Measurements from ENCODE around the gene KANSL1.

Gene KANSL1

DNA sequence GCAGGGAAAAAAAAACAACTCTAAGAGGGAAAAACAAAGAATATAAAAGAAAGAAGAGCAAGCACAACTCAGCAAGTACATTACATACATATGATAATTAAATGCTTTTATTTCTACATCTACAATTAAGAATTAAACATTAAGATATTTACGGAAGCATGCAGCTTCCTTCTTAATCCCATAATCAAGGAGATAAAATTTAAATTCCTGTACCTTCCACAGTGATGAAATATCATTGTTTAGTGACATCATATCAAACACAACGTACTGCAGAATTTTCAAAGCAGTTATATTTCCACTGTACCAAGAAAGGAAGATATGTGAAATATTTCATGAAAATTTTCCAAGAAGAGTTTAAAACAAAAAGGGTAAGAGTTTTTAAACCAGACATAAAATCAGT, 26.0 kb downstream of the KANSL1 start:
- DNase-seq (ENCODE audit: low read depth, low spot score): no peak

DNA sequence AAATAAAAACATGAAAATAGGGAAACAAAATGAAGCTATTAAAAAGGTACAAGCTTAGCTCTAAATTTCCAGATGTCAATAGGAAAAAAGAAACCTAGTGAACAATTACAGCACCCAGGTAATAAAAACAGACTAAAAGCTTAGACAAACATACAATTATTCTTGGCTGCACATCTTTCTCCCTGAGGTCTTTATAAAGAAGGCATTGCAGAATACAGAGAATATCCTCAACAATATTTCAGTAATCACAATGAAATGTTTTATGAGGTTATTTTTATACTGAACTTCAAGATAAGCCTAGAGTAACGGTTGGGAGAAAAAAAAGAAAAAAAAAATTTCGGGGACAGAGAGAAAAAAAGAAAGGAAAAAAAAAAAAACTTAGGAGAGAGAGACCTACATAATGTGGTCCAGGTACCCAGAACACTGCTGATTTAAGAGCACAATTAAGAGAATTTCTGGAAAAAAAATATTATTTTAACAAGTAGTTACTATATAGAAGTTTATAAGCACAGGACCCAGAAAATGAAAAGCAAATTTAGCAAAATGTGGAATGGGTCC, 26.5 kb downstream of the KANSL1 start:
- no peak for DNase-seq (ENCODE audit: low read depth, low spot score)

DNA sequence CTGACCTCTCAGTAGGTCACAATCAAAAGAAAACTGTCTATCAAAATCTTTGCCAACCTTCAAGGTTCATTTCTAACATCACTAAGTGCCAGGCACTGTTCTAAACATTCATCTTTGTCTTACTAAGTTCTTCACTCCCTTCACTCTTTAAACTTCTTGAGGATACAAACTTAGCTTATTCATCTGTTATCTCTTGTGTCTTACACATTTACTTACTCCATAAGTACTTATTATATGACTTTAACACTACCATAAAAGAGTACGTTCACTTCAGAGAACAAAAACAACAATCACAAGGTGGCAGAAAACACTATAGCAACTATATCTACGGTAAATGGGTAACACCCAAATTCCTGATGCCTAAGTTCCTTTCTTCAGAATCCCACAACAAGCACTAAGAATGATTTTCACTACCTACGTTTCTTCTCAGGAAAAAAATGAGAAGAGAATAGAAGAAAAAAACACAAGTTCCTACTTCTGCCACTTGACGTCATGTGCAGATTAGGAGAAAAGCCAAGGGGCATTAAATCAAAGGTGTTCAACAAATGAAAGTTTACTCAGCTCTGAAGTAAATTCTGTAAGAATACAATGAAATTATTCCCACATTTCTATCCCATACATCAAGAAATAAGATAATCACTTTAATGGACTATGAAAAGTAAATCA, 29.2 kb downstream of the KANSL1 start:
- DNase-seq (ENCODE audit: low read depth, low spot score): no peak

DNA sequence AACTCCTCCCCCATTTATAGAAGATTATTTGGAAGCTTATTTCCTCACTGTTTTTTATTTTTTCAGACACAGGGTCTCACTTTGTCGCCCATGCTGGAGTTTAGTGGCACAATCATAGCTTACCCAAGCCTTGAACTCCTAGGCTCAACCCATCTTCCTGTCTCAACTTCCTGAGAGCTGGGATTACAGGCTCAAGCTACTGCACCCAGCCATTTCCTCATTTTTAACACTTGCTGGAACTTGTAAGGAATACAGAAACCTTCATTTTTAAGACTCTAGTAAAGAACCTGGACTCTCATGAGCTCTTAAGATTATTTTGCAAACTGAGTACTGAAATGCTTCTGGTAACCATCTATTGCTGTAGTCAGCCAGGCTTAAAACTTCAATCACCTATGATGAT, 29.9 kb downstream of the KANSL1 start:
- DNase-seq (ENCODE audit: low read depth, low spot score): no peak

DNA sequence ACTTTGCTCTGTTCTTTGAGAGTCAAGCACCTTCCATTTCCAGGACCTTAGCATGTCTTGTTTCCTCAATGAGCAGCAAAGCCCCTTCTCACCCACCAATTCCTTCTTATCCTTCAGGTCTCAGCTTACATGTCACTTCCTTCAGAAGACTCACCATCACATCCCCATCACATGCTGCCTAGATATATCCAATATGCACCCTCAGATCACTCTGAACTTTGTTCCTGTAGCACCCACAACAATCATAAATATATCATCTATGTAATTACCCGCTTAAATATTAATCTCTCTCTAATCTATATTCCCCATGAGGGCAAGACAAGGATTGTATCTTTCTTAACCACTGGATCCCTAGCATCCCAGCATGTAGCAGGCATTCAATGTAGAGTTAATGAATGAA, 30.4 kb downstream of the KANSL1 start:
- DNase-seq (ENCODE audit: low read depth, low spot score): no peak

DNA sequence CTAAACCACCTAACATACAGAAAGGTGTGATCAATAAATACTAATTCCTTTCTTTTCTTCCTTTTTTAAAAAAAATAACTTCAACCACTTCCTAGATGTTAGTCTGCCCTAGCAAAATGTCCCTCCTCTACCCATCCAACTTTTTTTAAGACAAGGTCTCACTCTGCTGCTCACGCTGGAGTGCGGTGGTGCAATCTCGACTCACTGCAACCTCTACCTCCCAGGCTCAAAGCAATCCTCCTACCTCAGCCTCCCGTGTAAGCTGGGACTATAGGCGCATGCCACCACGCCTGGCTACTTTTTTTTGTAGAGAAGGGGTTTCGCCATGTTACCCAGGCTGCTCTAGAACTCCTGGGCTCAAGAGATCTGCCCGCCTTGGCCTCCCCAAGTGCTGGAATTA, 33.1 kb downstream of the KANSL1 start:
- DNase-seq (ENCODE audit: low read depth, low spot score): no peak

DNA sequence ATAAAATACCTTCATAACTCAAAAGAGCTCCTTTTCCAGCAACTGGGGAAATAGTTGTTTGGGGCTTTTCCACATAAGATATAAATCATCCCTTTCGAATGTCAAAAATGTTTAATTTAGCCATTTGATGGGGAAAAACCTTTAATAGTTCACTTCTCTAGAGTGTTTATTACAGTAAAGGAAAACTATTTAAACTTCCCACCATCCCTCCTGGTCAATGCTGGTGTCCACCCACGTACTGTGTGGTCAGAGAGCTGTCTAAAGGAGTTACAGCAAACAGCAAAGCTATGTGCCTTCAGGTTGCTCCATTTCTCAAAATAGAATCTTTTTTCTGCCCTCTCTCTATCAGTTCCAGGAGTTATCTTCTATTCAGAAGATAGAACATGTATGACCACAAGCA, 33.5 kb downstream of the KANSL1 start:
- DNase-seq (ENCODE audit: low read depth, low spot score): peak; percentile 57

DNA sequence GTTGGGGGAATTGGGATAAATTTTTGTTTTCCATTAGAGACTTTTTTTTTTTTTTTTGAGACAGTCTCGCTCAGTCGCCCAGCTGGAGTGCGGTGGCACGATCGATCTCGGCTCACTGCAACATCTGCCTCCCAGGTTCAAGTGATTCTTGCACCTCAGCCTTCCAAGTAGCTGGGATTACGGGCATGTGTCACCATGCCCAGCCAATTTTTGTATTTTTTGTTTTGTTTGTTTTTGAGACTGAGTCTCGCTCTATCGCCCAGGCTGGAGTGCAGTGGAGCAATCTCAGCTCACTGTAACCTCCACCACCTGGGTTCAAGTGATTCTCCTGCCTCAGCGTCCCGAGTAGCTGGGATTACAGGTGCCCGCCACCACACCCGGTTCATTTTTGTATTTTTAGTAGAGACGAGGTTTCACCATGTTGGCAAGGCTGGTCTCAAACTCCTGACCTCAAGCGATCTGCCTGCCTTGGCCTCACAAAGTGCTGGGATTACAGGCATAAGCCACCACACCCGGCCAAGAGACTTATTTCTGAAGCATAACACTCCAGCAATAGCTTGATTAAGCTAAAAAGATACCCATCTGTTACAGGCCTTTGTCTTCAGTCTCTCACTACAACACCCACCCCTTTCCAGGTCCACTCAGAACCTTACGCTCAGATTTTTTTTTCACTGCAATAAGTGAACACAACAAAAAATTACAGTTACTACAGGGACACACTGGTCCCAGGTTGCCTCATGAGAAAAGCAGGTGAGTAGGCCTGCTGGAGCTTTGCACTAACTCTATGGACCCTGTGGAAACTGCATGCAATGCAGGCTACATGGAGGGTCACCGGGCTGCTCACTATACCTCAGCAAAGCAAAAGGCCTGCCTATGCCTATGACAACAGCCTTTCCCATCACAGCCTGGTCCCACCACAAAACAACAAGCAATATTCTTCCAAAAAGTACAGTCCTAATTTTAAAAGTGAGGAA, 34.6 kb downstream of the KANSL1 start:
- no peak for DNase-seq (ENCODE audit: low read depth, low spot score)

DNA sequence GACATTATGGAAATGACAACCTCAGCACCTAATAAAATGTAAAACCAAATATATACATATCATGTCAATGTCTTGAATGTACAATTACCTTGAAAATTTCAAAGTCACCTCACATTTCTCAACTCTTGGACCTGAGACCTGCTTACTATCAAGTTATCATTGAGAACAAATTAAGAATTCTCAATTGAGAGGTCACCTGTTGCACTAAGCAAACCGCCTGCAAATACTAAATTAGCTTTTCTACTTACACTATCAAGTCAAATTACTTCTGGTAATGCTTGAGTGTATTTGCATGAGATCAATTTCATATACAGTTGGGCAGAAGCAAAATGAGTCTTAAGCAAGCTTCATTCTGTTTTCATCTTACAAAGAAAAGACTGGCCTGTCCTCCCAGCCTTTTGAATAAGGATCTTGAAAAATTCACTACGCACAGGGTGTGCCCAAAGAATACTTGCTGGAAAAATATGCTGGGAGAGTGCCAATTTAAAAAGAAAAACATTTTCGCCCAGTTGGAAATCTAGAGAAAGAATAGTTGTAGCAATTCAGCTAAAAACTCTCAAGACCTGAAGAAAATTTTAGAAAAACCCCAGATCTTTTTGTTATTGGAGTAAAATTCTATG, 35.7 kb downstream of the KANSL1 start:
- peak; percentile 60 for DNase-seq (ENCODE audit: low read depth, low spot score)

DNA sequence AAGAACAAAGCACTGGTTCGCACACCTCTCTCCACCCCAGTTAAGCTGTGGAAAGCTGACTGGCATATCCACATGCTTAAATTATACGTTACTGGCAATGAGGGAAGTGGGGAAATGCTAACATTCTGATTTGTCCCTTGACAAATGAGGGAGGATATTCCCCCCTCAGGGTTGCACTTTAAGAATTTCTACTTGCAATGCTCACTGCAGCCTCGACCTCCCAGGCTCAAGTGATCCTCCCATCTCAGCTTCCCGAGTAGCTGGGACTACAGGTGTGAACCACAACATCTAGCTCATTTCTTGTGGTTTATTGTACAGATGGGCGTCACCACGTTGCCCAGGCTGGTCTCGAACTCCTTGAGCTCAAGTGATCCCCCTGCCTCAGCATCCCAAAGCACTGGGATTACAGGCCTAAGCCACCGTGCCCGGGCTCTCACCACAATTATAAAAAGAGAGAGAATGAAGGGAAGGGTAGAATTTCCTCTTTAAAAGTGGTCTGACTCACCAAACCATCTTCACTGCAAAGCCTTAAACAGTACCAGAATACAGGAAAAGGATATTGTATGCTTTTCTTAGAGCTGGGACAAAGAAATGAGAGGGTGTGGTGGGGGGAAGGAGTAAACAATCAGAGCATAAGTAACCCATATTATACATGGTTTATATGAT, 38.9 kb downstream of the KANSL1 start:
- DNase-seq (ENCODE audit: low read depth, low spot score): peak; percentile 41

DNA sequence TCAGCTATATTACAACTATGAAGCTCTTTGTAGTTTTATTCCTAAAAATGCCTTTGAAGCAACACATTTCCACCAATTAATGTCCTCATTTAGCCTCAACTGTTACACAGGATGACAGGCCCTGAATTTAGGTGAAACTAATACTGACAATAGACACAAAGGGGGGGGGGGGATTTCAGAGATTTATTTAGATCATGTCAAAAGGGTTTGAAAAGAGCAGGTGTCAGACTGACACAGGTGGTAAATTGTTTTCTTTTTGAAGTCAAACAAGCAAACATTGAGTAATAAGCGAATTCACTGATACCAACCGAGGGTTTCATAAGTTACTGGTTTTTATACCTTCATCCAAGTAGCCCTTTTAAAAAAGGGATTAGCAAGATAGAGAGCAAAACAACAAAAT, 40.8 kb downstream of the KANSL1 start:
- DNase-seq (ENCODE audit: low read depth, low spot score): no peak

DNA sequence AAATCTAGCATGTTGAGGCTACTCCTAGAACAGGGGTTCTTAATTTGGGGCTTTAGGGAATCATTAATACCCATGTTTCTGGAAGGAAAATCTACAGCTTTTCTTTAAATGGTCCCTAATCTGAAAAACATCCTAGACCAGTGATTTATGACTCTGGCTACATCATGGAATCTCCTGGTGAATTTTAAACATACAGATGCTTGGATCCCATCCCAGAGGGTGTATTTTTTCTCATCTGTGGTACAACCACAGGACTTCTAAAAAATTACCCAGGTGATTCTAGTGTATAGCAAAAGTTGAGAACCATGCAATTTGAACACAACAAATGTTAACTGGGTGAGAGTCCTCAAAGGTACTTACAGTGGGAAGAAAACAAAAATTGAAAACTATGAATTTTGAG, 41.5 kb downstream of the KANSL1 start:
- peak; percentile 35 for DNase-seq (ENCODE audit: low read depth, low spot score)

DNA sequence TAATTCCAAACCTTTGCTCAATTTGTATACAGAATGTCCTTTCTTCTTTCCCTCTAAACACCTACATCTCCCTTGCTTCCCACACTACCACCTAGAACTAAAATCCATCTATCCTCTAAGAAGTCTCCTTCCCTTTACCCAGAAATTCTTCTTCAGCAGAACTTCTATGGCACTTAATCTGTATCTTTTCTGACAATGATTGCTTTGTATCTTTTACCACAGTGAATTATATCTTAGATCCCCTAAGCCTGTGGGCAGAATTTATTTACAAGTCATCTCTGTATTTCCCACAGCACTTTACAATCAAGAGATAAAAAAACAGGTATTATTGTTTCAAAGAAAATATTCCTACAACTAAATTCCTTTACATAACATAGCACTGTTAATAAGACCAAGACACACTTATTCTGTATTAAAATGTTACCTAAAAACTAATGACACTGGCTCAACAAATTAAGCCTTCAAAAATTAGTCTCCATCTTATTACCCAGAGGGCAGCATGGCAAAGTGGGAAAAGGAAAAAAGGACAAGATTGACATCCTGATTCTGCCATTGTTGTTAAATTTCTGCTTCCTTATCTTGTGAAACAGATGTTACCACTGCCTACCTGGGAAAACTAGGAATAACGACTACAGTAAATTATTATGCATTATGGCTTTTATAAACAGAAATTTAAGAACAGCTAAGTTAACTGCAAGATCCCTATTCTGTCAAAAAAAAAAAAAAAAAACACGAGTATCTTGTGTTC, 42.8 kb downstream of the KANSL1 start:
- no peak for DNase-seq (ENCODE audit: low read depth, low spot score)

DNA sequence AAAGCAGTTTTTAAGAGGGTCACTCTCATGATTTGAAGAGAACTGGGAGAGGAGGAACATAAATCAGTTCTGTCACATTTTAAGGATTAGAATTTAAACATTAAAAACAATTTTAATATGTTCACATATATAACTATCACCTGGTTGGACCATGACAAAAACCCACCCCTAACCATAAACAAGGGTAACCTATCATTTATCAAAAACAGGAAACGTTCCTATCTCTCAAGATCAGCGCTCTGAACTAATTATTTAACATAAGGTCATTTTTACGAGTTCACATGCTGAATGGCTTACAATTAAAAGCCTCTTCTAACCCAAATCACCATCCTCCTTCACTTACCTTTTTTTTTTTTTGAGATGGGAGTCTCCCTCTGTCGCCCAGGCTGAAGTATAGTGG, 45.0 kb downstream of the KANSL1 start:
- no peak for DNase-seq (ENCODE audit: low read depth, low spot score)

DNA sequence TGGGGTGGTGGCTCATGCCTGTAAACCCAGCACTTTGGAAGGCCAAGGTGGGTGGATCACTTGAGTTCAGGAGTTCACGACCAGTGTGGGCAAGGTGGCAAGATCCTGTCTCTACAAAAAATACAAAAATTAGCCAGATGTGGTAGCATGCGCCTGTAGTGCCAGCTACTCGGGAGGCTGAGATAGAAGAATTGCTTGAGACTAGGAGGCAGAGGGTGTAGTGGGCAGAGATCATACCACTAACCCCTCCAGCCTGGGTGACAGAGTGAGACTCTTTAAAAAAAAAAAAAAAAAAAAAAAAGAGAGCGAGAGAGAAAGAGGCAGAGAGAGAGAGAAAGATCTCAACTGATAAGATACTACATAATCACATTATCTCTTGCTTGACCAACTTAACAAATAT, 45.9 kb downstream of the KANSL1 start:
- no peak for DNase-seq (ENCODE audit: low read depth, low spot score)

DNA sequence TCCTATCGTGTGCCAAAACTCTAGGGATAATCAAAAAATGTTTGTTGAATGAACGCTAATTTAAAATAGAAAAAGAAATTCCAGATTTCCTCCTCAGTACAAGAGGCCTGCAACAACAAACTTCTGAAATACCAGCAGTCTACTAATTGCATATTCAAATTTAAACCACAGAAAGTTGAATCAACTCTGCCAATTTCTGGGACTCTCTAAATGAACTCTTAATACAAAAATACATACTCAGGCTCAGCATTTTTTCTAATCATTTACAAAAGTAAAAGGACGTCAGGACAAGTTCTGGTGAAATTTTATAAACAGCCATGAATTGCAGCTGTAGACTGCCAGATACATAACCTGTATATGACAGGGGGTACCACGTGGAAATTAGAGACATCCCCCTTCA, 49.0 kb downstream of the KANSL1 start:
- DNase-seq (ENCODE audit: low read depth, low spot score): peak; percentile 35

DNA sequence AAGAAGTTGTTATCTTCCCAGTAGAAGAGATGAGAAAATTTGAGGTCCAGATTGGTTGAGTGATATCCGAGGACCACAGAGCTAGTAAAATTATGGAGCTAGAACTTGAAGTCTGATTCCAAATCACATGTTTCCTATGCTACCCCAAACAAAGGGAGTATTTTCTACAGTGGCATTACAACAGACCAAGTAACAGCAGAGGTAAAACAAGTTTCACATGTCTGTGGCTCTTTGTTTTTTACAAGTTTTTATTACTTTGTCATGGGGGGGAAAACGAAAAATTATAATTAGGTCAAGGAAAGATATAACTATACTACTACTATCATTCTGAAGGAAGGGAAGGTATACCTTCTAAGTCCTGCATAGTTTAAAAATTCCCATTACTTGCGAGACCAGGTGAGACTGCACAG, 49.4 kb downstream of the KANSL1 start:
- no peak for DNase-seq (ENCODE audit: low read depth, low spot score)

DNA sequence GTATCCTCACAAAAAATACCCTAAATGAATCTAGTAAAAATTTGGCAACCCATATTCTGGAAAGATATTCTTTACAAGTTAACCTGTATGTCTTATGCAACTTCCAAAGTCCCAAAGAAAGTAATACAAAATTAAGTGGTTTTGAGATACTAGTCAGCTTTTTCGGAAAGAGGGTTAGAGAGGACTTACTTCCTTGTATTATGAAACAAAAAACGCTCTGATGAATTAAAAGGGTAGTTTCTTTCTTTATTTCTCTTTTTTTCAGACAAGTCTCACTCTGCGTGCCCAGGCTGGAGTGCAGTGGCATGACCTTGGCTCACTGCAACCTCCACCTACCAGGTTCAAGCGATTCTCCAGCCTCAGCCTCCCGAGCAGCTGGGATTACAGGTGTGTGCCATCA, 51.6 kb downstream of the KANSL1 start:
- no peak for DNase-seq (ENCODE audit: low read depth, low spot score)

DNA sequence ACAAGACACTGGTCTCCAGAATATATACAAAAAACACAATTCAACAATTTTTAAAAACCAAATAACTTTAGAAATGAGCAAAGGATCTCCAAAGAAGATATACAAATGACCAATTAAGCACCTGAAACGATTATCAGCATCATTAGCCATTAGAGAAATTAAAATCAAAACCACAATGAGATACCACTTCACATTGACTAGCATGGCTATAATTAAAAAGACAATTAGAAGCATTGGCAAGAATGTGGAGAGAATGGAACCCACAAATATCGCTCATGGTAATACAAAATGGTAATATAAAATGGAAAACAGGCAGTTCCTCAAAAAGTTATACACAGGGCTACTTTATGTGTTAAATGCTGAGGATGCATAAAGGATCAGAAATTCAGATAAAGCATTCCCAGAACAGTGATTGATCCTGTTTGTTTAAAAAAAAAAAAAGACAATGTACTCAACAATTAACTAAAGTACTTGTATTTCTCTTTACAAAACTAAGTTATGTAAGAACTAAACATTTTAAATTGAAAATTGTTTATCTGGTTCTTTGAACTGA, 52.5 kb downstream of the KANSL1 start:
- DNase-seq (ENCODE audit: low read depth, low spot score): no peak

DNA sequence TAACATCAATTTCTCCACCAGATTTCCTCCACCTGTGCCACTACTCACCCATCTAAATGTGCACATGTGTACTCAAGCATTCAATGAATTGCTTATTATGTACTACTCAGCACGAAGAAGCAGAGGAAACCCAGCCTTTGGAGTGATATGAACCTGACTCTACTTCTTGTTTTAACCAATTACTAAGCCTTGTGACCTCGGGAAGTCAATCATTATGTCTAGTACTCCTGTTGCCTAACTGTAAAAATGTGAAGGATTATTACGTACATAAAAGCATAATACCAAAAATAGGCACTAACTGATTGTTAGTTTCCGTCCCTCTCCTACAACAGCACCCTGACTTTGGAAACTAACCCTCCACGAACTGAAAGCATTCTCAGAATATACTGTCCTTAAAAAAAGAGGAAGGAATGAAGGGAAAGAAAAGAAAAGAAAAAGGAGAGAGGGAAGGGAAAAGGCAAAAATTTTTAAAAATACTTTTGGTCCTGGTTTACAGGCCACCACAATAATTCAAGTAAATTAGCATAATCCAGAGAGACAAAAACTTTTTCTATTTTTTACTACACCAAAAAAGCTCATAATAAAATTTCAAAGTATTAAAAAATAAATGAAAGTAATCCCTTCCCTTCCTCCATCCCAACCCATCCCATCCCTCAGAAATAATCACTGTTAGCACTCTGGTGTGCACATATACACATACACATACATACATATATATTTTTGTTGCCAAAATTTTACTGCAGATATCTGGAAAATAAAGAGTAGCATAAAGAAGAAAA, 53.6 kb downstream of the KANSL1 start:
- DNase-seq (ENCODE audit: low read depth, low spot score): no peak
